IMR-90 (cell line): ENCODE data around the gene SEMA3C. TPM values are rescaled to one million over a fixed set of nuclear protein-coding genes. Genes with fewer than 3 reads are reported as not detected.

Source experiments
- ATAC-seq: fragments of 200-7000 bp; cut with Tn5 transposase; 2 replicates; pipeline ENCODE4 v1.9.1; 2020; ENCODE audit warnings: low read depth, mild to moderate bottlenecking, moderate library complexity
- BruUV-seq: library from RNA; stranded (reverse); fragments of 400-500 nt; replicated peaks from 2 replicates; lab custom pipeline; 2021; lab: Mats Ljungman, UMichigan
- CTCF ChIA-PET: fragments of 300-600 bp; formaldehyde crosslinking; extraction: SDS; loops from one replicate; lab custom pipeline; 2021; ENCODE audit warnings: antibody characterized with exemption; lab: Yijun Ruan, JAX
- POLR2A ChIA-PET: fragments of 300-600 bp; sonication (Branson Sonifier 250); formaldehyde crosslinking; loops from one replicate; lab custom pipeline; 2022; ENCODE audit warnings: antibody characterized with exemption; ENCODE audit not compliant: unreplicated experiment; lab: Charles Lee
- DNase-seq: peaks from one replicate; pipeline ENCODE4 v3.0.0; 2013
- H2AFZ ChIP-seq: replicated peaks from 2 replicates; pipeline ENCODE3; 2013; ENCODE audit warnings: low read length, mild to moderate bottlenecking; ENCODE audit not compliant: poor library complexity
- H2AK5ac ChIP-seq: 2 replicates; pipeline ENCODE4 v1.6.1; 2013; ENCODE audit warnings: low read depth, low read length, inconsistent platforms
- H2AK9ac ChIP-seq: replicated peaks from 2 replicates; pipeline ENCODE3; 2013; ENCODE audit warnings: mild to moderate bottlenecking, low read depth, low read length, moderate library complexity; ENCODE audit not compliant: poor library complexity
- H2BK120ac ChIP-seq: 2 replicates; pipeline ENCODE4 v1.6.1; 2013; ENCODE audit warnings: low read depth, low read length, inconsistent platforms
- H2BK15ac ChIP-seq: 3 replicates; pipeline ENCODE4 v1.6.1; 2013; ENCODE audit warnings: low read depth, low read length, inconsistent platforms
- H2BK20ac ChIP-seq: 2 replicates; pipeline ENCODE4 v1.6.1; 2013; ENCODE audit warnings: low read depth, mild to moderate bottlenecking, inconsistent platforms, low read length, moderate library complexity
- H2BK5ac ChIP-seq: 2 replicates; pipeline ENCODE4 v1.6.1; 2013; ENCODE audit warnings: mild to moderate bottlenecking, low read depth, low read length, inconsistent platforms; ENCODE audit not compliant: poor library complexity, severe bottlenecking
- H3K14ac ChIP-seq: replicated peaks from 2 replicates; pipeline ENCODE4 v1.6.1; 2013; ENCODE audit warnings: low read depth, low read length, inconsistent platforms
- H3K18ac ChIP-seq: 2 replicates; pipeline ENCODE4 v1.6.1; 2013; ENCODE audit warnings: low read depth, low read length, control low read depth
- H3K23ac ChIP-seq: 2 replicates; pipeline ENCODE4 v1.6.1; 2013; ENCODE audit warnings: low read depth, low read length, inconsistent platforms
- H3K27ac ChIP-seq: 2 replicates; pipeline ENCODE4 v1.5.1; 2013; ENCODE audit warnings: mild to moderate bottlenecking, control low read depth, low read length; ENCODE audit not compliant: insufficient read depth
- H3K27me3 ChIP-seq: 2 replicates; pipeline ENCODE4 v1.6.1; 2013; ENCODE audit warnings: low read length; ENCODE audit not compliant: control insufficient read depth, insufficient read depth
- H3K36me3 ChIP-seq: 2 replicates; pipeline ENCODE4 v1.6.1; 2013; ENCODE audit warnings: low read length, mixed read lengths; ENCODE audit not compliant: control insufficient read depth, insufficient read depth
- H3K4ac ChIP-seq: 2 replicates; pipeline ENCODE4 v1.6.1; 2013; ENCODE audit warnings: low read depth, low read length, inconsistent platforms
- H3K4me1 ChIP-seq: 2 replicates; pipeline ENCODE4 v1.6.1; 2013; ENCODE audit warnings: low read length, mixed read lengths; ENCODE audit not compliant: control insufficient read depth, insufficient read depth
- H3K4me2 ChIP-seq: 2 replicates; pipeline ENCODE4 v1.6.1; 2013; ENCODE audit warnings: low read depth, mild to moderate bottlenecking, control low read depth, low read length, moderate library complexity
- H3K4me3 ChIP-seq: 2 replicates; pipeline ENCODE4 v1.5.1; 2013; ENCODE audit warnings: low read depth, mild to moderate bottlenecking, control low read depth, low read length, moderate library complexity; ENCODE audit not compliant: insufficient read depth
- H3K56ac ChIP-seq: 2 replicates; pipeline ENCODE4 v1.6.1; 2013; ENCODE audit warnings: low read length, inconsistent platforms; ENCODE audit not compliant: insufficient read depth; ENCODE audit errors: extremely low read depth
- H3K79me1 ChIP-seq, 2 experiments: 2 replicates each; pipeline ENCODE4 v1.6.1; 2013; ENCODE audit warnings: low read length in 2 of 2, inconsistent platforms in 1 of 2, low read depth in 1 of 2
- H3K9ac ChIP-seq: 2 replicates; pipeline ENCODE4 v1.6.1; 2013; ENCODE audit warnings: low read depth, low read length, control low read depth
- H3K9me1 ChIP-seq: 2 replicates; pipeline ENCODE4 v1.6.1; 2013; ENCODE audit warnings: low read length, inconsistent platforms; ENCODE audit not compliant: insufficient read depth
- H3K9me3 ChIP-seq: 2 replicates; pipeline ENCODE4 v1.6.1; 2013; ENCODE audit warnings: low read length; ENCODE audit not compliant: control insufficient read depth, insufficient read depth
- H4K20me1 ChIP-seq: 2 replicates; pipeline ENCODE4 v1.6.1; 2013; ENCODE audit warnings: low read length, inconsistent platforms; ENCODE audit not compliant: insufficient read depth
- H4K5ac ChIP-seq: 2 replicates; pipeline ENCODE4 v1.6.1; 2013; ENCODE audit warnings: mild to moderate bottlenecking, low read depth, low read length, control low read depth
- H4K8ac ChIP-seq, 2 experiments: 2 replicates each; pipeline ENCODE4 v1.6.1; 2013; ENCODE audit warnings: low read depth in 2 of 2, low read length in 2 of 2, control low read depth in 1 of 2, inconsistent platforms in 1 of 2
- H4K91ac ChIP-seq: 2 replicates; pipeline ENCODE4 v1.6.1; 2013; ENCODE audit warnings: low read depth, low read length, inconsistent platforms; ENCODE audit not compliant: insufficient read depth
- BHLHE40 ChIP-seq: fragments of 150-350 bp; IDR thresholded peaks from 2 replicates; pipeline ENCODE4 v1.6.1; 2016; ENCODE audit warnings: mild to moderate bottlenecking, low read depth, low read length
- CHD1 ChIP-seq: IDR thresholded peaks from 2 replicates; pipeline ENCODE4 v1.6.1; 2012; ENCODE audit warnings: low read depth, low read length, improper control_type of control experiment
- MAFK ChIP-seq: IDR thresholded peaks from 2 replicates; pipeline ENCODE4 v1.6.1; 2012; ENCODE audit warnings: low read depth, low read length, improper control_type of control experiment
- POLR2A ChIP-seq: IDR thresholded peaks from 2 replicates; pipeline ENCODE4 v1.6.1; 2012; ENCODE audit warnings: mild to moderate bottlenecking, low read depth, low read length
- RCOR1 ChIP-seq: IDR thresholded peaks from 2 replicates; pipeline ENCODE4 v1.6.1; 2012; ENCODE audit warnings: mild to moderate bottlenecking, low read length, improper control_type of control experiment; ENCODE audit not compliant: insufficient replicate concordance
- SMC3 ChIP-seq: fragments of 150-350 bp; IDR thresholded peaks from 2 replicates; pipeline ENCODE4 v1.6.1; 2016; ENCODE audit warnings: low read depth, mild to moderate bottlenecking, antibody characterized with exemption, low read length, moderate library complexity
- WGBS, 2 experiments: methylation state at CpG; one replicate each; pipeline versions ENCODE4 v1.1.5 to v1.1.7; 2013; ENCODE audit warnings: missing lambda C conversion rate in 2 of 2; ENCODE audit not compliant: insufficient read length in 1 of 2; ENCODE audit errors: extremely low coverage in 2 of 2; 5-methylcytosine and 5-hydroxymethylcytosine counted together
- dilution Hi-C: fragments of 300-500 bp; cut with HindIII; formaldehyde crosslinking; loops from one replicate; pipeline ENCODE4 v1.14.3; 2018; ENCODE audit warnings: low sequenced_read_pairs; ENCODE audit not compliant: unreplicated experiment
- in situ Hi-C: fragments of 300-500 bp; cut with MboI; formaldehyde crosslinking; loops from 3 replicates; pipeline ENCODE4 v1.14.3; 2019; ENCODE audit warnings: low sequenced_read_pairs, inconsistent platforms, mixed read lengths
- intact Hi-C: fragments of 100-400 bp; cut with micrococcal nuclease; formaldehyde crosslinking; loops from 2 replicates; pipeline ENCODE4 v1.10.0; 2022
- polyA plus RNA-seq, 3 experiments: library from polyadenylated mRNA; depleted of rRNA; stranded (reverse); fragments of >200 nt; gene quantifications; 2 replicates each; pipeline ENCODE4 v1.2.3, GENCODE V29; 2012; ENCODE audit warnings: low replicate concordance in 1 of 3
- total RNA-seq: library from RNA; depleted of rRNA; stranded (reverse); fragments of >200 nt; gene quantifications from 2 replicates; pipeline ENCODE4 v1.2.3, GENCODE V29; 2012

SEMA3C gene
- total and polyA plus RNA-seq, 2 of the 4 experiments (the other 2 are of a cell fraction): 21.2 to 97.1 TPM

DNA sequence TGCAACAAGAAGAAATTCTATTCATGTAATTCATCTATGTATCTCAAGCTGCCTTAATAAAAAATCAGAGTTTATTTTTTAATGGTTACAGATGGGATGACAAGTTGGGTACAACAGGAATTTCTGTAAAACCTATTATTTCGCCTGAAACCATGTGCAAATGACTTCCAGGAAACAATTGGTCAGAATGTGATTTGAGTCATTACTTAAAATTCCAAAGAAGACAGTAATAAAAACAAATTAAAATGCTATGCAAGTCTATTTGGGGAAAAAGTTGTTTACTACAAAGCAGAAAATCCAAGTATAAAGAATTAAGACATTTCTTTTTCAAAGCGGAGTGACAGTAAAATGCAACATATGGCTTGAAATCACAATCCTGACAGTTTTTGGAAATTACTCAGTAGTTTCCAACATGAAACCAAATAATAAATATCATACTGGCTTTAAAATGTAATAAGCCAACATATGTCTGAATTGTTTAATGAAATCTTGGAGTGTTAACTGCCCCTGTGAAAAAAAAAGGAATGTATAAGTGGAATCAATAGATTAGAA lies 41.5 kb upstream of the SEMA3C start:
- no peak overlapping the region for H2AK9ac ChIP-seq
- H3K4me2 ChIP-seq: no peak overlapping the region
- peak overlapping the region; percentile 77; the same call in 1 of the 2 replicates for H2BK120ac ChIP-seq
- no peaks in the 10 kb centered on the region for H4K20me1 ChIP-seq
- ChIA-PET POLR2A (no interaction called here), CTCF (interaction anchor here (0.7 kb wide), 2 partner anchors 88 to 287 kb away, joined by 4 to 6 read pairs; no protein-coding TSS in a partner anchor)
- H3K9me1 ChIP-seq: no peaks in the 10 kb centered on the region
- H3K4me1 ChIP-seq: no peaks in the 10 kb centered on the region
- H2BK5ac ChIP-seq: no peak overlapping the region
- H2BK15ac ChIP-seq: no peak overlapping the region
- dilution Hi-C loops: no loop called here
- H3K4ac ChIP-seq: peak overlapping the region; percentile 38; the same call in 1 of the 2 replicates
- in situ Hi-C loops: no loop called here
- WGBS, 2 experiments: no CpG with 5 or more reads among the region's 2 CpGs
- no peaks in the 10 kb centered on the region for H3K36me3 ChIP-seq
- no peak overlapping the region for H3K27ac ChIP-seq
- H3K23ac ChIP-seq: no peak overlapping the region
- H3K4me3 ChIP-seq: no peak overlapping the region
- intact Hi-C loops: no loop called here
- no peak overlapping the region for H4K5ac ChIP-seq
- no peak overlapping the region for H3K14ac ChIP-seq
- no peaks in the 10 kb centered on the region for H3K79me1 ChIP-seq
- no peak overlapping the region for H3K56ac ChIP-seq
- no peak overlapping the region for H2AK5ac ChIP-seq
- DNase-seq (no peak), ATAC-seq (no peak)
- no peak for TF ChIP-seq POLR2A
- no peak for TF ChIP-seq MAFK
- TF ChIP-seq RCOR1: no peak
- TF ChIP-seq SMC3: no peak
- no peak for TF ChIP-seq CHD1
- TF ChIP-seq BHLHE40: no peak
- no peak overlapping the region for H3K18ac ChIP-seq
- no peak overlapping the region for H2BK20ac ChIP-seq
- 0 out of 4 replicates have a peak overlapping the region, but pooled peaks of 1 of the 2 experiments have one; percentile 63 for H4K8ac ChIP-seq
- no peaks in the 10 kb centered on the region for H3K9me3 ChIP-seq
- no TSS peak for BruUV-seq
- H2AFZ ChIP-seq: no peak overlapping the region
- H3K9ac ChIP-seq: no peak overlapping the region
- H3K27me3 ChIP-seq: no peaks in the 10 kb centered on the region
- no peak overlapping the region for H4K91ac ChIP-seq
